Measurements from ENCODE around the gene ABCA1.

DNA sequence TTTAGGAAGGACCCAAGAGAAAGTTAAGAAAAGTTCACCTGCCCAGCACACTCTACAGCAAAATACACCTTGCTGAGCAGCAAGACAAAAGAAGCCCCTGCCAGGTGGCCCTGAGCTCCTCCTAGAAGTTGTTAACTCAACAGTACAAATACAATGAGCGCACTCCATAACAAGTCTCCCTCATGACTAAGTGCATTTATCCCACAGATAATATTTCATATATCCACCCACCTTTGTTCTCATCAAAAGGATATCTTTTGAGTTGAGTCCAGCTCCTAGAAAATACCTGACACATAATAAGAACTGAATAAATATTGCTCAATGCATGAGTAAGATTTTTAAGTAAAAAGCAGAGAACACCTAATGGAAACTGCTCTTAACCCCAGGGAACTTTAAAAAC is 73.3 kb downstream of the ABCA1 start:
- TF ChIP-seq CTCF (IDR thresholded peaks at IDR 0.05; ENCODE audit: low read depth, low read length) (no peak), EZH2phosphoT487 (IDR thresholded peaks at IDR 0.05; ENCODE audit: low read depth) (no peak)

Measured in OCI-LY3 (cell line).